NCI-H510A (cell line): ENCODE measurements around the gene RABGAP1L.
"Not testable (repeated sequence)": the region's sequence is repeated elsewhere in the genome, so short reads cannot be mapped to it uniquely, and the experiment has no call there.

Source experiments
- DNase-seq: peaks from one replicate; lab custom pipeline; 2025; lab: John Stamatoyannopoulos, UW

The RABGAP1L gene

GRCh38 chr1:174197547-174197946 is 38.2 kb downstream of the RABGAP1L start:
- DNase-seq: no peak

GRCh38 chr1:174198202-174198601 is 38.9 kb downstream of the RABGAP1L start:
- no peak for DNase-seq

GRCh38 chr1:174200746-174201145 is 41.4 kb downstream of the RABGAP1L start:
- no peak for DNase-seq

GRCh38 chr1:174204697-174205308 is 45.5 kb downstream of the RABGAP1L start:
- no peak for DNase-seq

- DNase-seq: no peak
Observed at GRCh38 chr1:174206148-174206836, 47.0 kb downstream of the RABGAP1L start.

- no peak for DNase-seq
Observed at GRCh38 chr1:174209347-174210187, 50.2 kb downstream of the RABGAP1L start.

- DNase-seq: no peak
Observed at GRCh38 chr1:174211486-174211885, 52.2 kb downstream of the RABGAP1L start.

GRCh38 chr1:174215766-174216165 is 56.4 kb downstream of the RABGAP1L start:
- DNase-seq: no peak

GRCh38 chr1:174217248-174217647 is 57.9 kb downstream of the RABGAP1L start:
- no peak for DNase-seq

GRCh38 chr1:174217787-174218574 is 58.7 kb downstream of the RABGAP1L start:
- DNase-seq: no peak

- DNase-seq: no peak
Observed at GRCh38 chr1:174218983-174219382, 59.7 kb downstream of the RABGAP1L start.

- DNase-seq: no peak
Observed at GRCh38 chr1:174219606-174220370, 60.5 kb downstream of the RABGAP1L start.

- DNase-seq: no peak
Observed at GRCh38 chr1:174221681-174222080, 62.4 kb downstream of the RABGAP1L start.

- DNase-seq: no peak
Observed at GRCh38 chr1:174222166-174222949, 63.0 kb downstream of the RABGAP1L start.

GRCh38 chr1:174224641-174225040 is 65.3 kb downstream of the RABGAP1L start:
- DNase-seq: no peak

GRCh38 chr1:174225499-174226204 is 66.3 kb downstream of the RABGAP1L start:
- no peak for DNase-seq

GRCh38 chr1:174230399-174230798 is 71.1 kb downstream of the RABGAP1L start:
- no peak for DNase-seq

- no peak for DNase-seq
Observed at GRCh38 chr1:174232761-174233160, 73.4 kb downstream of the RABGAP1L start.

GRCh38 chr1:174238845-174239501 is 79.7 kb downstream of the RABGAP1L start:
- not testable (repeated sequence) for DNase-seq
